ENCODE measurements around the gene GUCA1A. TPM values are rescaled to one million over a fixed set of nuclear protein-coding genes. Genes with fewer than 3 reads are reported as not detected.

The GUCA1A gene
- total RNA-seq, 2 donors from 2014 or later = not detected

GRCh38 chr6:42224222-42225028 is 51.3 kb downstream of the GUCA1A start:
- DNase-seq = no peak
- peak; percentile 70 for ATAC-seq
- intact Hi-C loops (cut with DNase I, micrococcal nuclease) = no loop called here

- ATAC-seq = no peak
These were observed 51.8 kb downstream of the GUCA1A start for GRCh38 chr6:42225029-42225339.

GRCh38 chr6:42225419-42225818 is 52.3 kb downstream of the GUCA1A start:
- ATAC-seq (no peak), DNase-seq (no peak)
- intact Hi-C loops (cut with DNase I, micrococcal nuclease) = no loop called here

More at GRCh38 chr6:42225029-42225339, 51.8 kb downstream of the GUCA1A start:
- intact Hi-C loops (cut with DNase I, micrococcal nuclease) = no loop called here
- DNase-seq = no peak

- DNase-seq = no peak
These were observed 53.0 kb downstream of the GUCA1A start for GRCh38 chr6:42226161-42226611.

GRCh38 chr6:42226645-42227143 is 53.5 kb downstream of the GUCA1A start:
- DNase-seq = peak; percentile 56 to 80
- ATAC-seq = peak; percentile 81
- intact Hi-C loops (cut with DNase I, micrococcal nuclease) = no loop called here

More at GRCh38 chr6:42226161-42226611, 53.0 kb downstream of the GUCA1A start:
- ATAC-seq = peak; percentile 46
- intact Hi-C loops (cut with DNase I, micrococcal nuclease) = no loop called here

- DNase-seq (no peak), ATAC-seq (peak; percentile 3)
- intact Hi-C loops (cut with DNase I, micrococcal nuclease) = no loop called here
These were observed 54.1 kb downstream of the GUCA1A start for GRCh38 chr6:42227173-42227850.

- ATAC-seq (no peak), DNase-seq (no peak)
- intact Hi-C loops (cut with DNase I, micrococcal nuclease) = no loop called here
These were observed 55.1 kb downstream of the GUCA1A start for GRCh38 chr6:42228305-42228704.

Other genes starting within 250 kb of the GUCA1A start
- gene CCND3, start 231.6 kb upstream of the GUCA1A start, total RNA-seq = 10 to 100 TPM; 64.0 to 68.4 TPM
- gene TAF8, start 122.8 kb upstream of the GUCA1A start, total RNA-seq = 10 to 100 TPM; 19.0 to 19.7 TPM
- 10 to 100 TPM; 49.7 to 66.2 TPM for gene C6orf132, start 30.7 kb upstream of the GUCA1A start, total RNA-seq
- gene GUCA1B, start 21.6 kb downstream of the GUCA1A start, total RNA-seq = 1 to 10 TPM in 1 of 2 donors, not detected in 1; 1.0 TPM
- 10 to 100 TPM; 24.9 to 30.6 TPM for gene MRPS10, start 44.5 kb downstream of the GUCA1A start, total RNA-seq